Activated B cell treated with CpG ODN at 0.5 μM for 24 hours (primary cell): Measurements from ENCODE around the gene MIEF1. TPM values are rescaled to one million over a fixed set of nuclear protein-coding genes. Genes with fewer than 3 reads are reported as not detected.

Experiments used
- ATAC-seq: fragments of 200-7000 bp; cut with Tn5 transposase; one replicate; pipeline ENCODE4 v1.10.0; 2021; ENCODE audit warnings: low read depth, mild to moderate bottlenecking, moderate library complexity
- CTCF ChIA-PET: fragments of 350-600 bp; sonication (Branson Sonifier 250); formaldehyde crosslinking; loops from one replicate; lab custom pipeline; 2021; ENCODE audit warnings: antibody characterized with exemption; lab: Charles Lee
- POLR2A ChIA-PET: fragments of 350-600 bp; sonication (Branson Sonifier 250); formaldehyde crosslinking; loops from one replicate; lab custom pipeline; 2021; ENCODE audit warnings: antibody characterized with exemption; lab: Charles Lee
- DNase-seq: peaks from one replicate; pipeline ENCODE4 v3.0.0; 2022
- H3K27ac Mint-ChIP-seq: one replicate; pipeline ENCODE4 v1.8.0; 2020; ENCODE audit warnings: mixed read lengths
- H3K27me3 Mint-ChIP-seq: one replicate; pipeline ENCODE4 v1.8.0; 2021; ENCODE audit warnings: mixed read lengths
- H3K36me3 Mint-ChIP-seq: one replicate; pipeline ENCODE4 v1.8.0; 2021; ENCODE audit warnings: low read depth, mixed read lengths
- H3K4me1 Mint-ChIP-seq: one replicate; pipeline ENCODE4 v1.8.0; 2021; ENCODE audit warnings: mixed read lengths
- H3K4me3 Mint-ChIP-seq: one replicate; pipeline ENCODE4 v1.8.0; 2020; ENCODE audit warnings: mild to moderate bottlenecking, mixed read lengths
- H3K9me3 Mint-ChIP-seq: one replicate; pipeline ENCODE4 v1.8.0; 2020; ENCODE audit warnings: mixed read lengths
- CTCF ChIP-seq: fragments of 200-600 bp; IDR thresholded peaks from one replicate; pipeline ENCODE4 v1.8.0; 2022; ENCODE audit warnings: antibody characterized with exemption, mild to moderate bottlenecking
- intact Hi-C: fragments of 100-400 bp; cut with micrococcal nuclease; formaldehyde crosslinking; loops from one replicate; pipeline ENCODE4 v1.15.1; 2024
- total RNA-seq: library from RNA; stranded (reverse); gene quantifications from 2 replicates; pipeline ENCODE4 v1.2.3, GENCODE V29; 2022

Gene MIEF1
- total RNA-seq, 1 donor from 2014 or later, result 41.3 TPM

GRCh38 chr22:39567135-39567946 lies 65.3 kb downstream of the MIEF1 start:
- Mint-ChIP-seq H3K27ac (no peak overlapping the region), H3K4me1 (peaks cover 15% of the 10 kb centered on the region), H3K36me3 (no peaks in the 10 kb centered on the region), H3K4me3 (peak overlapping the region; percentile 5), H3K27me3 (peaks cover 5% of the 10 kb centered on the region), H3K9me3 (peaks cover 6% of the 10 kb centered on the region)
- intact Hi-C loops, result no loop called here
- ChIA-PET POLR2A (interaction anchor here (0.5 kb wide), 1 partner anchor 30 kb away, joined by 4 read pairs; no protein-coding TSS in a partner anchor), CTCF (interaction anchor here (1.4 kb wide), 1 partner anchor 458 kb away, joined by 3 read pairs; no protein-coding TSS in a partner anchor)
- DNase-seq (no peak), ATAC-seq (peak; percentile 50)
- no peak for TF ChIP-seq CTCF

Other genes starting within 250 kb of the MIEF1 start
- 3,087 and 3,439 TPM in 2 replicates for gene RPL3, start 182.7 kb upstream of the MIEF1 start, total RNA-seq
- gene SYNGR1, start 152.3 kb upstream of the MIEF1 start, total RNA-seq, result 10.0 and 11.4 TPM in 2 replicates
- gene TAB1, start 102.5 kb upstream of the MIEF1 start, total RNA-seq, result 29.4 and 37.4 TPM in 2 replicates
- 41.5 and 43.4 TPM in 2 replicates for gene MGAT3, start 45.3 kb upstream of the MIEF1 start, total RNA-seq
- gene ATF4, start 18.3 kb downstream of the MIEF1 start, total RNA-seq, result 363 and 368 TPM in 2 replicates
- gene RPS19BP1, start 30.5 kb downstream of the MIEF1 start, total RNA-seq, result 67.7 and 79.0 TPM in 2 replicates
- not detected in 2 replicates for gene CACNA1I, start 68.5 kb downstream of the MIEF1 start, total RNA-seq